Measurements from ENCODE around the gene ZBTB21. TPM values are rescaled to one million over a fixed set of nuclear protein-coding genes. Genes with fewer than 3 reads are reported as not detected.
A peak's percentile ranks its signal among the peaks of the same experiment; 100 is the strongest.

The ZBTB21 gene
- total RNA-seq, 3 donors from 2014 or later, result 15.2 to 18.1 (median 16.1) TPM

GRCh38 chr21:42037943-42038342, 27.8 kb upstream of the ZBTB21 start:
- no peaks in the 10 kb centered on the region for H3K36me3 ChIP-seq
- no peak overlapping the region for H3K27ac ChIP-seq
- intact Hi-C loops (cut with DNase I; ENCODE audit: low total_unique reads), result no loop called here
- no peaks in the 10 kb centered on the region for H3K9me3 ChIP-seq
- no peak for DNase-seq (ENCODE audit: low spot score in 2 of 2)
- H3K4me1 ChIP-seq, result no peaks in the 10 kb centered on the region
- no peak overlapping the region for H3K4me3 ChIP-seq
- no peak for TF ChIP-seq POLR2A (IDR thresholded peaks at IDR 0.05)
- no peaks in the 10 kb centered on the region for H3K27me3 ChIP-seq

DNA sequence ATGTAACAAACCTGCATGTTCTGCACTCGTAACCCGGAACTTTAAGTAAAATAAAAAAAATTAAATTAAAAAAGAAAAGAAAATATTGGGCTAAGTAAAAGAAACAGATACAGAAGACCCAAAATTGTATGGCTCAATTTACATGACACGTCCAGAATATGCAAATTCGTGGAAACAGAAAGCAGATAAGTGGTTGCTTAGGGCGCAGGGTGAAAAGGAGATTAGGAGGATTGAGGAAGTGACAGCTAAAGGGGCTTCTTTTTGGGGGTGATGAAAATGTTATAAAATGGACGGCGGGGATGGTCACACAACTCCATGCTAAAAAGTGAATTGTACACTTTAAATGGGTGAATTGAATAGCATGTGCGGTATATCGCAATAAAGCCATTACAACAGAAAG, 27.4 kb upstream of the ZBTB21 start:
- no peak for TF ChIP-seq POLR2A (IDR thresholded peaks at IDR 0.05)
- TF ChIP-seq CTCF (IDR thresholded peaks at IDR 0.05), result no peak
- no peak for TF ChIP-seq POLR2AphosphoS5 (IDR thresholded peaks at IDR 0.05)
- no peak overlapping the region for H3K27ac ChIP-seq
- H3K27me3 ChIP-seq, result no peaks in the 10 kb centered on the region
- intact Hi-C loops (cut with DNase I; ENCODE audit: low total_unique reads), result no loop called here
- no peaks in the 10 kb centered on the region for H3K36me3 ChIP-seq
- H3K9me3 ChIP-seq, result no peaks in the 10 kb centered on the region
- no peak for DNase-seq (ENCODE audit: low spot score in 2 of 2)
- no peaks in the 10 kb centered on the region for H3K4me1 ChIP-seq
- H3K4me3 ChIP-seq, result no peak overlapping the region

- H3K4me3 ChIP-seq, result no peak overlapping the region
- intact Hi-C loops (cut with DNase I; ENCODE audit: low total_unique reads), result no loop called here
- H3K36me3 ChIP-seq, result no peaks in the 10 kb centered on the region
- H3K4me1 ChIP-seq, result peaks cover 0 to 3% of the 10 kb centered on the region in 2 donors
- H3K9me3 ChIP-seq, result no peaks in the 10 kb centered on the region
- no peak for DNase-seq (ENCODE audit: low spot score in 2 of 2)
- no peak overlapping the region for H3K27ac ChIP-seq
- H3K27me3 ChIP-seq, result no peaks in the 10 kb centered on the region
- TF ChIP-seq POLR2AphosphoS5 (IDR thresholded peaks at IDR 0.05) (no peak), CTCF (IDR thresholded peaks at IDR 0.05) (no peak), POLR2A (IDR thresholded peaks at IDR 0.05) (no peak)
These were observed 26.2 kb upstream of the ZBTB21 start for GRCh38 chr21:42036313-42036712.

DNA sequence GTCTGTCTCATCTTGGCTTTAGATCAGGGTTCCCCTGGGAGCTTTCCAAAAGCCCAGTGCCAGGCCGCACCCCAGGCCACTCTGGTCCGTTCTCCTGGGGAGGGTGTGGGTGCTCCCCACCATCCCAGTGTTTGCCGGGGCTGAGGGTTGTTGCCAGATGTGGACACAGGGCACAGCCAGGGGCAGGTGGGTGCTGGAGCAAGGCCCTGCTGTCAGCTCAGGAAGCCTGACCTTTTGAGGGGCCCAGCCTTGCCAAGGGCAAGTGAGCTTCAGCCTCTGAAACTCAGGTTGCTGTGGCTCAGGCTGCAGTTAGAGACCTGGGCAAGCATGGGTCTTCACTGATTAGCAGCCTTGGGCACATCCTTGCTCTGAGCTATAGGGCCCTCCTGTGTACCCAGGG, 22.8 kb upstream of the ZBTB21 start:
- TF ChIP-seq CTCF (IDR thresholded peaks at IDR 0.05) (no peak), POLR2AphosphoS5 (IDR thresholded peaks at IDR 0.05) (no peak), POLR2A (IDR thresholded peaks at IDR 0.05) (no peak)
- Histone ChIP-seq H3K27ac (no peak overlapping the region), H3K4me1 (peaks cover 0 to 3% of the 10 kb centered on the region in 2 donors), H3K9me3 (no peaks in the 10 kb centered on the region), H3K4me3 (no peak overlapping the region), H3K27me3 (no peaks in the 10 kb centered on the region), H3K36me3 (no peaks in the 10 kb centered on the region)
- intact Hi-C loops (cut with DNase I; ENCODE audit: low total_unique reads), result no loop called here
- DNase-seq (ENCODE audit: low spot score in 2 of 2), result no peak

- Histone ChIP-seq H3K4me3 (no peak overlapping the region), H3K36me3 (no peaks in the 10 kb centered on the region), H3K4me1 (peaks cover 0 to 3% of the 10 kb centered on the region in 2 donors), H3K27ac (peak overlapping the region; percentile 63 to 66), H3K9me3 (no peaks in the 10 kb centered on the region), H3K27me3 (no peaks in the 10 kb centered on the region)
- intact Hi-C loops (cut with DNase I; ENCODE audit: low total_unique reads), result no loop called here
- TF ChIP-seq POLR2A (IDR thresholded peaks at IDR 0.05), result no peak
- TF ChIP-seq POLR2AphosphoS5 (IDR thresholded peaks at IDR 0.05), result no peak
- no peak for TF ChIP-seq CTCF (IDR thresholded peaks at IDR 0.05)
- DNase-seq (ENCODE audit: low spot score in 2 of 2), result no peak
These were observed 22.1 kb upstream of the ZBTB21 start for GRCh38 chr21:42032266-42032665.

- H3K27ac ChIP-seq, result peak overlapping the region; percentile 63 to 66
- no peaks in the 10 kb centered on the region for H3K36me3 ChIP-seq
- H3K9me3 ChIP-seq, result no peaks in the 10 kb centered on the region
- peaks cover 0 to 3% of the 10 kb centered on the region in 2 donors for H3K4me1 ChIP-seq
- H3K4me3 ChIP-seq, result no peak overlapping the region
- peak in 1 of 2 donors; percentile 70 for DNase-seq (ENCODE audit: low spot score in 2 of 2)
- no peak for TF ChIP-seq CTCF (IDR thresholded peaks at IDR 0.05)
- no peak for TF ChIP-seq POLR2AphosphoS5 (IDR thresholded peaks at IDR 0.05)
- no peaks in the 10 kb centered on the region for H3K27me3 ChIP-seq
- intact Hi-C loops (cut with DNase I; ENCODE audit: low total_unique reads), result no loop called here
These were observed 21.7 kb upstream of the ZBTB21 start for GRCh38 chr21:42031816-42032215.
